HG03558 (cell line): ENCODE data around the gene KIR2DL1.
"Not testable (repeated sequence)": the region's sequence is repeated elsewhere in the genome, so short reads cannot be mapped to it uniquely, and the experiment has no call there.

Experiments
- ATAC-seq: cut with Tn5 transposase; IDR thresholded peaks from one replicate; pipeline ENCODE4 v1.9.1; 2021; ENCODE audit warnings: moderate number of reproducible peaks; ENCODE audit not compliant: unreplicated experiment; ENCODE audit errors: extremely low read depth

KIR2DL1 gene

GRCh38 chr19:54770511-54770910, 918 bp downstream of the KIR2DL1 start:
- ATAC-seq, result not testable (repeated sequence)

- not testable (repeated sequence) for ATAC-seq
Observed at GRCh38 chr19:54771018-54771960, 1.7 kb downstream of the KIR2DL1 start.

GRCh38 chr19:54772666-54773065, 3.1 kb downstream of the KIR2DL1 start:
- not testable (repeated sequence) for ATAC-seq

GRCh38 chr19:54775095-54775815, 5.7 kb downstream of the KIR2DL1 start:
- ATAC-seq, result not testable (repeated sequence)

GRCh38 chr19:54775830-54776229, 6.2 kb downstream of the KIR2DL1 start:
- not testable (repeated sequence) for ATAC-seq

GRCh38 chr19:54777851-54778250, 8.3 kb downstream of the KIR2DL1 start:
- not testable (repeated sequence) for ATAC-seq

- not testable (repeated sequence) for ATAC-seq
Observed at GRCh38 chr19:54778896-54779295, 9.3 kb downstream of the KIR2DL1 start.

GRCh38 chr19:54782916-54783315, 13.3 kb downstream of the KIR2DL1 start:
- ATAC-seq, result not testable (repeated sequence)

- not testable (repeated sequence) for ATAC-seq
Observed at GRCh38 chr19:54786091-54786723, 16.6 kb downstream of the KIR2DL1 start.

- not testable (repeated sequence) for ATAC-seq
Observed at GRCh38 chr19:54788154-54788553, 18.6 kb downstream of the KIR2DL1 start.

- no peak for ATAC-seq
Observed at GRCh38 chr19:54790711-54791110, 21.1 kb downstream of the KIR2DL1 start.

GRCh38 chr19:54791476-54791875, 21.9 kb downstream of the KIR2DL1 start:
- no peak for ATAC-seq

GRCh38 chr19:54792814-54793213, 23.2 kb downstream of the KIR2DL1 start:
- no peak for ATAC-seq

- ATAC-seq, result no peak
Observed at GRCh38 chr19:54795758-54796157, 26.2 kb downstream of the KIR2DL1 start.

GRCh38 chr19:54803410-54803809, 33.8 kb downstream of the KIR2DL1 start, which contains the start of gene KIR2DL4:
Gene KIR2DL4 (plus strand): TSS chr19:54803610. CDS start chr19:54803652, 42 bp downstream.
- ATAC-seq, result no peak

- ATAC-seq, result no peak
Observed at GRCh38 chr19:54804101-54804500, 34.5 kb downstream of the KIR2DL1 start.

GRCh38 chr19:54804571-54804970, 35.0 kb downstream of the KIR2DL1 start:
- no peak for ATAC-seq

GRCh38 chr19:54805665-54806515, 36.3 kb downstream of the KIR2DL1 start:
- ATAC-seq, result no peak

- ATAC-seq, result no peak
Observed at GRCh38 chr19:54806516-54806838, 36.9 kb downstream of the KIR2DL1 start.

GRCh38 chr19:54814571-54814970, 45.0 kb downstream of the KIR2DL1 start:
- not testable (repeated sequence) for ATAC-seq
